ENCODE results near the gene COMT. TPM values are rescaled to one million over a fixed set of nuclear protein-coding genes. Genes with fewer than 3 reads are reported as not detected.

COMT gene
- total RNA-seq = 100 to 1,000 TPM in 1 of 2 donors, 10 to 100 TPM in 1; 53.4 to 133 TPM

GRCh38 chr22:19941365-19942082 lies at the start of gene COMT, which contains the start of gene TXNRD2:
Gene COMT (plus strand): TSS chr22:19941772. CDS start chr22:19962527, 20,755 bp downstream.
Gene TXNRD2 (minus strand): TSS chr22:19941818. CDS start chr22:19941803, 15 bp downstream.
- ATAC-seq (replicated peaks) = peak; percentile 91
- Mint-ChIP-seq H3K9me3 (peaks cover 3% of the 10 kb centered on the region), H3K27ac (peak within 1 kb of the TSS; percentile 99), H3K4me3 (peak within 1 kb of the TSS; percentile 98), H3K36me3 (ENCODE audit: low read depth) (peaks cover 14% of the 10 kb centered on the region), H3K27me3 (no peaks in the 10 kb centered on the region), H3K4me1 (peaks cover 17% of the 10 kb centered on the region)

DNA sequence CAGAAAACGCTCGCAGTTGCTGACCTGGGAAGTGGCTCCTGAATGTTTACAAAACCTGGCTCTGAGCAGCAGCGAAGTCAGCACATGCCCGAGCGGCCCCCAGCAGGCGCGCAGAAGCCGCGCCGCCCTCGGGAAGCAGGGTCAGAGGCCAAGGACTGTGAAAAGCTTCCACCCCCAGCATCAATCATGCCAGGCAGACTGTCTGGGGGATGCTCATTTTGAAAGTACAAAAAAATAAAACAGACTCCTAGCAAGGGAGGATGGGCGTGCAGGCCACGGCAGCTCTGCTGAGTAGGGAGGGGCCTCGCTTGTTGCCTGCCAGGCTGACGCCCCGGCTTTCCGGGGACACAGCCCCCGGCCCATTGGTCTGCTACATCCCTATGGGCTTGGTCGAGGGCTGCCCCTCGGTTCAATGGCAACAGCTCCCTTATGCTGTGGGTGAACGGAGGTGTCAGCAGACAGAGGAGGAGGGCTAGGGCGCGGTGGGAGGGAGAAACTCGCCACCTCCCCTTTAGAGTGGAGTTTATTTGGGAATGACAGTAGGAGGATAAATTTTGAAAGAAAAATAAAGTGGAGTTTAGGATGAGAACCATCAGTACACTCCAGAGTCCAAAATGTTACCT lies 49.2 kb upstream of the COMT start:
- Mint-ChIP-seq H3K36me3 (ENCODE audit: low read depth) (no peaks in the 10 kb centered on the region), H3K9me3 (no peaks in the 10 kb centered on the region), H3K4me3 (peak overlapping the region; percentile 87), H3K4me1 (peaks cover 12% of the 10 kb centered on the region), H3K27me3 (no peaks in the 10 kb centered on the region), H3K27ac (peak overlapping the region; percentile 89)
- ATAC-seq (replicated peaks) = peak; percentile 70

- no peaks in the 10 kb centered on the region for H3K9me3 Mint-ChIP-seq
- no peak for ATAC-seq (replicated peaks)
- no peaks in the 10 kb centered on the region for H3K27me3 Mint-ChIP-seq
- H3K4me1 Mint-ChIP-seq = peaks cover 12% of the 10 kb centered on the region
- H3K27ac Mint-ChIP-seq = peak overlapping the region; percentile 89
- peak overlapping the region; percentile 87 for H3K4me3 Mint-ChIP-seq
- no peaks in the 10 kb centered on the region for H3K36me3 Mint-ChIP-seq (ENCODE audit: low read depth)
These were observed 48.6 kb upstream of the COMT start for GRCh38 chr22:19892925-19893324.

GRCh38 chr22:19893363-19893762 lies 48.2 kb upstream of the COMT start:
- Mint-ChIP-seq H3K4me1 (peaks cover 12% of the 10 kb centered on the region), H3K36me3 (ENCODE audit: low read depth) (no peaks in the 10 kb centered on the region), H3K27me3 (no peaks in the 10 kb centered on the region), H3K4me3 (peak overlapping the region; percentile 87), H3K27ac (no peak overlapping the region), H3K9me3 (no peaks in the 10 kb centered on the region)
- ATAC-seq (replicated peaks) = no peak

- Mint-ChIP-seq H3K4me1 (peaks cover 12% of the 10 kb centered on the region), H3K36me3 (ENCODE audit: low read depth) (no peaks in the 10 kb centered on the region), H3K4me3 (no peak overlapping the region), H3K27me3 (no peaks in the 10 kb centered on the region), H3K9me3 (no peaks in the 10 kb centered on the region), H3K27ac (no peak overlapping the region)
- no peak for ATAC-seq (replicated peaks)
These were observed 46.3 kb upstream of the COMT start for GRCh38 chr22:19895160-19895849.

DNA sequence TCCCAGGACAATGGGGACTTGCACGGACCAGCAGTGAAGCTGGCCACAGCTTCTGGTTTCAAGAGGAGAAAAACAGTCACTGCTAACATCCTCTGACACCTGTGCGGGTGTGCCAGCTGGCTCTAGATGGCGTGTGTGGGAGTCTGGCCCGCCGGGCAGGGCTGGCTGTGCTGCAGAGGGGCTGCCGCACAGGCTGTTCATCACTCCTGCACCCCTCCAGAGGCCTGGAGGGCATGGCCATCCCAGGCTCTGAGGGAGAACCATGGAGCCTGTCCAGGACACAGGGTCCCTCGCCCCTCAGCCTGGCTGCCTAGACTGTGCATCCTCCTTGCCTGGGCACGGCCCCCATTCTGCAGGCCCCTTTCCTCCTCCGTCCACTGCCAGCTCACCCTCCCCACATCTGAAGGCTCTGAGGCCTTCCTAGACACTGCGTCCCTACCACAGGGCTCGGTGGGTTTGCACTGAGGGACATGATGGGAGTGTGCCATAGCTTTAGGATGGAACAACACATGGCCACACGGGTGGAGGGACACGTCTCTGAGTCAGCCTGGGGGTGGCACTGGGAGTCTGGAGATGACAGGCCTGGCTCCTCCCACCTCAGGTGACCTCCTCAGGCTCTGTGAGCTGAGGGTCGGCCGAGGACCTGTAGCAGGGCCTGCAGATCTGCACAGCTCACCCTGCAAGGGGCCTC lies 44.8 kb upstream of the COMT start:
- Mint-ChIP-seq H3K9me3 (no peaks in the 10 kb centered on the region), H3K4me3 (no peak overlapping the region)

DNA sequence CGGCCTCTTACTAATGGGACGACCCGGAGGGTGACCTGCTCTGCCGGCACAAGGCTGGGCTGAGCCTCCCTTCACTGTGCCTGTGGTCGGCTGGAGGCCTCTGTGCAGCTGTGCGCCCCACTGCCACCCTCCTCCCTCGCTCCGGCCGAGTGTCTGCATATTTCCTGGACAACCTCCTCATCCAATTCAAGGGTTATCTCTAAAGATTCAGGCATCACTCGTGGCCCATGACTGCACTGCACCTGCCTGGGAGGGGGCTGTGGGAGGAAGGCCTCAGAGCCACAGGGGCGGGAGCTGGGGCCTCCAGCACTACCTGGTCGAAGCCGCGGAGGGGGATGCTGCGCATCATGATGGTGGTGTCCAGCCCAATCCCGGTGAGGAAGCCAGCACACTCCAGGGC lies 43.8 kb upstream of the COMT start:
- ATAC-seq (replicated peaks) = no peak
- Mint-ChIP-seq H3K9me3 (no peaks in the 10 kb centered on the region), H3K4me1 (no peaks in the 10 kb centered on the region), H3K36me3 (ENCODE audit: low read depth) (no peaks in the 10 kb centered on the region), H3K27ac (no peak overlapping the region), H3K27me3 (no peaks in the 10 kb centered on the region), H3K4me3 (no peak overlapping the region)

More for the DNA sequence above, 44.8 kb upstream of the COMT start:
- Mint-ChIP-seq H3K27me3 (no peaks in the 10 kb centered on the region), H3K36me3 (ENCODE audit: low read depth) (no peaks in the 10 kb centered on the region), H3K27ac (no peak overlapping the region), H3K4me1 (peaks cover 6% of the 10 kb centered on the region)
- no peak for ATAC-seq (replicated peaks)

GRCh38 chr22:19898145-19898544 lies 43.4 kb upstream of the COMT start:
- no peaks in the 10 kb centered on the region for H3K36me3 Mint-ChIP-seq (ENCODE audit: low read depth)
- H3K27ac Mint-ChIP-seq = no peak overlapping the region
- no peak overlapping the region for H3K4me3 Mint-ChIP-seq
- no peaks in the 10 kb centered on the region for H3K27me3 Mint-ChIP-seq
- H3K9me3 Mint-ChIP-seq = no peaks in the 10 kb centered on the region
- no peak for ATAC-seq (replicated peaks)
- H3K4me1 Mint-ChIP-seq = no peaks in the 10 kb centered on the region

GRCh38 chr22:19898831-19899567 lies 42.6 kb upstream of the COMT start:
- Mint-ChIP-seq H3K4me3 (no peak overlapping the region), H3K36me3 (ENCODE audit: low read depth) (no peaks in the 10 kb centered on the region), H3K27ac (no peak overlapping the region), H3K27me3 (no peaks in the 10 kb centered on the region), H3K9me3 (no peaks in the 10 kb centered on the region), H3K4me1 (no peaks in the 10 kb centered on the region)
- ATAC-seq (replicated peaks) = no peak

- Mint-ChIP-seq H3K9me3 (no peaks in the 10 kb centered on the region), H3K4me3 (no peak overlapping the region), H3K27ac (no peak overlapping the region), H3K36me3 (ENCODE audit: low read depth) (no peaks in the 10 kb centered on the region), H3K4me1 (no peaks in the 10 kb centered on the region), H3K27me3 (no peaks in the 10 kb centered on the region)
- no peak for ATAC-seq (replicated peaks)
These were observed 40.7 kb upstream of the COMT start for GRCh38 chr22:19900707-19901436.

- Mint-ChIP-seq H3K27ac (no peak overlapping the region), H3K36me3 (ENCODE audit: low read depth) (no peaks in the 10 kb centered on the region), H3K27me3 (no peaks in the 10 kb centered on the region), H3K4me3 (no peak overlapping the region), H3K9me3 (no peaks in the 10 kb centered on the region), H3K4me1 (no peaks in the 10 kb centered on the region)
- no peak for ATAC-seq (replicated peaks)
These were observed 39.9 kb upstream of the COMT start for GRCh38 chr22:19901577-19902244.

GRCh38 chr22:19902245-19902715 lies 39.3 kb upstream of the COMT start:
- no peaks in the 10 kb centered on the region for H3K36me3 Mint-ChIP-seq (ENCODE audit: low read depth)
- no peaks in the 10 kb centered on the region for H3K9me3 Mint-ChIP-seq
- no peak for ATAC-seq (replicated peaks)
- H3K4me3 Mint-ChIP-seq = no peak overlapping the region
- no peaks in the 10 kb centered on the region for H3K27me3 Mint-ChIP-seq
- H3K4me1 Mint-ChIP-seq = no peaks in the 10 kb centered on the region
- H3K27ac Mint-ChIP-seq = no peak overlapping the region

DNA sequence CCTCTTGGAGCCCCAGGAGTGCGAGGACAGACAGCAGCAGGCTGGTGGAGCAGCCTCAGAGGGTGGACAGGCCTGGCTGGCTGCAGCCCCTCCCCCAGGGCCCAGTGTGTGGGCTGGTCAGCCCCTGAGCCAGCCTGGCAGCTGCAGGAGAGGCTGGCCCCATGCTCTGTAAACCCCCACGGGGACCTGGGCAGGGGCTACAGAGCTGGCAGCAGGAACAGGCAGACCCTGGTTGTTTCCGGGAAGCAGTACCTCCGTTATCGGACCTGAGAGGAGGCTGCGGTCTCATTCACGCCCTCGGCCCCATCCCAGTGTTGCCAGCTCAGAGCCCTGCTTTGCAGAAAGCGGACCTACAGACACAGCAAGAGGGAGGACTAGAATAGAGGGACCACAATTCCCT lies 38.5 kb upstream of the COMT start:
- Mint-ChIP-seq H3K27me3 (no peaks in the 10 kb centered on the region), H3K36me3 (ENCODE audit: low read depth) (no peaks in the 10 kb centered on the region), H3K4me1 (no peaks in the 10 kb centered on the region), H3K27ac (no peak overlapping the region), H3K9me3 (no peaks in the 10 kb centered on the region), H3K4me3 (no peak overlapping the region)
- no peak for ATAC-seq (replicated peaks)

All from activated T-helper 17 cell treated with anti-CD3 and anti-CD28 coated beads, Interleukin-2, amount 50 U/mL, for 72 hours (primary cell).